ENCODE results near the gene TAPT1.
"Not testable (repeated sequence)": the region's sequence is repeated elsewhere in the genome, so short reads cannot be mapped to it uniquely, and the experiment has no call there.

TAPT1 gene

DNA sequence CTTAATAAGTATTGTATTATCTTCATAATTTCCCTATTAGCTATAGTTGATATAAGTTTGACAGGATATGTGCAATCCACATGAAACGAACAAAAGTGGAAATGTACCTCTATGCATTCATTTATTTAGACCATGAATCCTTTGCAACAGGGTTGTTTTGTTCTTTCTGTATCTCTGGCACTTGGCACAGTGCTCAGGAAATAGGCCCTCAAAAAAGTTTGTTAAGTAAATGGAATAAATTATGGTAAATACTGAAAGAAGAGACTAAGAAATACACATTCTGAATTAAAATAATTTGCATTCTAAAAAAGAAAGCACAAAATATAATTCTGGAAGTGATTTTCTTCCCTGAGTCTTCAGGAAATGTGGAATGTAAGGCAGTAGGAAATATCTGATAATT lies 39.3 kb downstream of the TAPT1 start:
- no peak for DNase-seq (ENCODE audit: low read depth, low spot score)

GRCh38 chr4:16183604-16184003 lies 42.7 kb downstream of the TAPT1 start:
- DNase-seq (ENCODE audit: low read depth, low spot score) = no peak

DNA sequence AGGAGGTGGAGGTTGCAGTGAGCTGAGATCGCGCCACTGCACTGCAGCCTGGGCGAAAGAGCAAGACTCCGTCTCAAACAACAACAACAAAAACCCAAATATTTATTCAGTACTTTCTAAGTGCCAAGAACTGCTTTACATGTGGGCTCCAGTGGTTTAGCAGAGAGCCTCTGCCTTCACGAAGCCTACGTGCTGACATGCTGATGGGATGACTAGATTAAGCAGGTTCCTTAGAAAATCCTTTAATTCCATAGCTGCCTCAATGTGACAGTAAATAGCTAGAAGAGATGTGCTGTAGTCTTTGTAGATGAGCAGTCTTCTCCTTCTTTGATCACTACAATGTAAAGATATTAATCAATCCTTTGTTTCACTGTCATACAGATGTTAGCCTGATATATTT lies 49.6 kb downstream of the TAPT1 start:
- no peak for DNase-seq (ENCODE audit: low read depth, low spot score)

DNA sequence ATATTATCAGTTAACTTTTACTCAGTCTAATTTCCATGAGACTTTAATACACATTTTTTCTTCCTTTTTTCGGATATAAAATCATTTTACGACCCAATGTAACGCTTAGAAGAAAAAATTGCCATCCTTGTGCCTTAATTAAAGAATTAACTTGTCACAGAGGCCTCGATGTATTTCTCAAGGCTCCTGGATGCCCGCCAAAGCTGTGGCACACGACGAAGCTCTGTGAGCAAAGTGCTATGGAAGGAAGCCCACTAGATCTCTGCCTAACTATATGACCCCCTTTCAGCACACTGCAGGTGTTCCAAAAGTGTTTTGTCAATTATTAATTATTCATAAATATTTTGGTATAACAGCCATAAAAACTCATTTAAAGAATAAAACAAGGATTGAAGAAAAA lies 54.4 kb downstream of the TAPT1 start:
- no peak for DNase-seq (ENCODE audit: low read depth, low spot score)

GRCh38 chr4:16169490-16169889 lies 56.8 kb downstream of the TAPT1 start:
- DNase-seq (ENCODE audit: low read depth, low spot score) = no peak

- DNase-seq (ENCODE audit: low read depth, low spot score) = no peak
Measured at GRCh38 chr4:16168710-16169388, 57.4 kb downstream of the TAPT1 start.

DNA sequence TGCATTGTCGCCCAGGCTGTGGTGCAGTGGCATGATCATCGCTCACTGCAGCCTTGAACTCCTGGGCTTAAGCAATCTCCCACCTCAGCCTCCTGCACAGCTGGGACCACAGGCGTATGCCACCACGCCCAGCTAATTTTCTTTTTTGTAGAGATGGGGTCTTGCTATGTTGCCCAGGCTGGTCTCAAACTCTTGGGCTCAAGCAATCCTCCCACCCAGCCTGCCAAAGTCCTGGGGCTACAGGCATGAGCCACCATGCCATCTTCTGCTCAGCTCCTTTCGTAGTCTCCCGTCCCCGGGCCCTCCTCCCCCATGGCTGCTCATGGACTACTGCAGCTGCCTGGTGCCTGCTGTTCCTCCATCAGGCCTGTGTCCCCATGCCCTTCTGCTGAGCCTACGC lies 58.1 kb downstream of the TAPT1 start:
- DNase-seq (ENCODE audit: low read depth, low spot score) = no peak

DNA sequence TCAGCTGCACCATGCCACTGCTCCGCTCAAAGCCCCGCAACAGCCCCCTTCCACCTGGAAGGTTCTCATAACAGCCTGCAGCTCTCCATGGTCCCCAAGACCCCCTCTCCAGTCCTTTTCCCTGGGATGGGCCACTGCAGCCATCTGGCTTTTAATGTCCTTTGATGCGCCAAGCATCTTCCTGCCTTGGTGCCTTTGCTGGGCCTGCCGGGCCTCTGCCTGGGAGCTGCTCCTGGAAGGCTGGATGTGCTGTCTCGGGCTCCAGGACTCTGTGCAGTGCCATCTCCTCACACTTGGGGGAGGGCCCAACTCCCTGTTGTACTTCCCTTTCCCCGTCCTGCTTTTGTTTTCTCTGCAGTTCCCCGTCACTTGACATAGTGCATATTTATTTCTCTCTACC lies 60.3 kb downstream of the TAPT1 start:
- DNase-seq (ENCODE audit: low read depth, low spot score) = no peak

DNA sequence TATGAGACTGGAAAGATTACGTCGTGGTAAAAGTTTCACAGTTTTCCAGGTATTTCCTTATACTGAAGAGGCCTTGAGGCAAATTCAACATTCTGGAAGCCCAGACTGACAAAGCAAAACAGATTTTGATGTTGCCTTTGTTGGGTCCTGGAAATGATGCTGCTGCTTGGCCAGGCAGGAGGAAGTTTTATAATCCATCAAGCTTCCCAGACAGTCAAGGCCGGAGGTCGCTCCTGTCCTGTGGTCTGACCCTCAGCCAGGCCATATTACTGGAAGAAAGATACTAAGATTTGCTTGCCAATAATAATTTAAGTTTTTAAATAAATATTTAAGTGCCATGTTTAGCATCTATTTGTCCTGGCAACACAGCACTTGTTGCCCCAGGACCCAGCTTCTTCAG lies 63.4 kb downstream of the TAPT1 start:
- DNase-seq (ENCODE audit: low read depth, low spot score) = no peak

GRCh38 chr4:16161851-16162408 lies 64.3 kb downstream of the TAPT1 start:
- DNase-seq (ENCODE audit: low read depth, low spot score) = no peak

- DNase-seq (ENCODE audit: low read depth, low spot score) = no peak
Measured at GRCh38 chr4:16160457-16160856, 65.8 kb downstream of the TAPT1 start.

- no peak for DNase-seq (ENCODE audit: low read depth, low spot score)
Measured at GRCh38 chr4:16159286-16159685, 67.0 kb downstream of the TAPT1 start.

GRCh38 chr4:16158504-16158852 lies 67.8 kb downstream of the TAPT1 start:
- DNase-seq (ENCODE audit: low read depth, low spot score) = no peak

DNA sequence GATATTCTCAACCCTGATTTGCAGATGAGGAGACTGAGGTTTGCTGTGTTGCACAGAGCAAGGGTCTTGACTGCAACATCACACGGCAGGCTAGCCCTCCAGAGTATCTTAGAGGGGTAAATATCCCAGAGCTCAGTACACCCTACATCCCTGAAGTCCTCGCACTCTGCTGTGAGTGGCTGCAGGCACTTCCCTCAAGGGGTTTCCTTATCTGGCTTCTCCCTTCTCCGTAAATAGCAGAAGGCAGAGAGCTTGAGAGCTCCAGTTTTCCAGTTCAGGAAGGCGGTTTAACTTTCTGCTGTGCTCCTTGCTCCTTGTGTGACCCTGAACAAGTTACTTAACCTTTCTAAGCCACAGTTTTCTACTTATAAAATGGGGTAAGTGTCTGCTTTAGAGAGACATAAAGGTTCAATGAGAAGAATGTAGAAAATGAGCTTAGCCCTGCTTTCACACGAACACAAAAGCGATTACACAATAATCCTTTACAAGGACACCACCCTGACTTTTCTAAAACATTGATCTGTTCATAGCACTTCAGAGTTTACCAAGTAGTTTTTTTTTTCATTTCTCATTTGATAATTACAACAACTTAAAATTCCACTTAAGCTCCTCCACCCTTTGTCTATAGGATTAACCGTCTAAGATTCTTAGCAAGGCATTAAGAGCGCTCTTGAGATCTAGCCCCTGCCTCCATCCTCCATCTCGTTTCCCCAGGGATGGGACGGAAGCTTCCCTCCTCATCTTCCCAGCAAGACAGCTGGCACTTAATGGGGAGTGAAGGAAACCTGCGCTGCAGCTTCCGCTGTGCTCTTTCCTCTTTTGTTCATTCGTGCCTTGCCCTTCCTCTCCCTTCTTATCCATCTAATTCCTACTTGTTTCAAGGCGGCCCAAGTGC lies 68.4 kb downstream of the TAPT1 start:
- no peak for DNase-seq (ENCODE audit: low read depth, low spot score)

- DNase-seq (ENCODE audit: low read depth, low spot score) = no peak
Measured at GRCh38 chr4:16155528-16156169, 70.6 kb downstream of the TAPT1 start.

GRCh38 chr4:16154451-16154850 lies 71.8 kb downstream of the TAPT1 start:
- DNase-seq (ENCODE audit: low read depth, low spot score) = no peak

GRCh38 chr4:16150716-16151115 lies 75.6 kb downstream of the TAPT1 start:
- no peak for DNase-seq (ENCODE audit: low read depth, low spot score)

- not testable (repeated sequence) for DNase-seq (ENCODE audit: low read depth, low spot score)
Measured at GRCh38 chr4:16144913-16145312, 81.4 kb downstream of the TAPT1 start.

DNA sequence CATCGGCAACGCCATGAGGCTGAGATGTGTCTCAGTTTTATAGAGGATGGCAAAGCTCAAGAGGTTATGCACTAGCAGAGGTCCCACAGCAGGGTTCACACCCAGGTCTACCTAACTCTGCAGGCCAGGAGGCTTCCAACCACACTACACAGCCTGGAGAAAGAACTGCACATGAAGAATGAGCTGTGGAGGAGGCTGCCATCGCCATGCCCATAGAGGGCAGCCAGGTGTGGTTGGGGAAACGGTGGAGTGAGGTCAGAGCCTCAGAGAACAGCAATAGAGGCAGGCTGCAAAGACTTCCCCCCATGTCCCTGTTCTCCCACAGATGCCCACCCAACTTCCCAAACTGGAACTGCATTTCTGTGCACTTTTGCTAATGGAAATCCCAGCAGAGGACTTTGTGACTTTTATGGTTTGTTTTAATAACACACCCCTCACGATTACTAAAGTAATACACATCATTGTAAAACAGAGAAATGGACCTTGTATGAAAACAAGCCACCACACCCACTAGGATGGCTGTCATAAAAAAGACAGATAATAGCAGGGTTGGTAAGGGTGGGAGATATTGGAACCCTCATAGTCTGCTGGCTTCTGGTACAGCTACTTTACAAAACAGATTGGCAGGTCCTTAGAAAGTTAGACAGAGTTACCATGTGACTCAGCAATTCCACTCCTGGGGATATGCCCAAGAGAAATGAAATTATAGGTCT lies 83.5 kb downstream of the TAPT1 start:
- DNase-seq (ENCODE audit: low read depth, low spot score) = no peak

- DNase-seq (ENCODE audit: low read depth, low spot score) = no peak
Measured at GRCh38 chr4:16140879-16141249, 85.4 kb downstream of the TAPT1 start.

DNA sequence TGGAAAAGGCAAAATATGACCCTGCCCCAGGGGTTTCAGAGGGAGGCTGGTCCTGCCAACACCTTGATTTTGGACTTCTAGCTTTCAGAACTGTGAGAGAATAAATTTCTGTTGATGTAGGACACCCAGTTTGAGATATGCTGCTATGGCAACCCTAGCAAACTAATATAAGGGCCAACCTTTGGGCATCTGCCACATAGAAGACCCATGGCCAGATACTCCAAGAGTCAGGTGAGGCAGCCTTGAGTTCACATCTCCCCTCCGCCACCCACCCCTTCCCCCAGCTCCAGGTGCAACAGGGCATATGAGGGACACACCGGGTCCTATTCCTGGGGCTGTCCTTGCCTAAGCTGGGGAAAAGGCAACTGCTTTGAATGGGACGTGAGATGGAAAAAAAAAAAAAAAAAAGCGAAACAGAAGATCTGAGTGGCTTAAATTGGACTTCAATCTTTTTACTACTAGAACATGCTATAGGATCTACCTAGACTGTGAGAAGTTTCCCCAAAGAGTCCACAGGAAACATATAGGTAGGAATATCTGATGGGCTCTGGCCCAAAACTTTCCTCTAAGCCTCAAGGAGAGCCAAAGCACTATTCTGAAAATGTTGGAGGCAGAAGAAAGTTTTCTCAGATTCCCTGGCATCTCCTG lies 85.9 kb downstream of the TAPT1 start:
- DNase-seq (ENCODE audit: low read depth, low spot score) = no peak

Data from activated naive CD8-positive, alpha-beta T cell treated with anti-CD3 and anti-CD28 coated beads, Interleukin-2, amount 50 U/mL, for 16 hours (primary cell).